Uterus (tissue), 2 donors: ENCODE measurements around the gene EIF3B.

Experiments used
- POLR2A ChIP-seq, 2 donors: fragments of 450-650 bp; IDR thresholded peaks; one replicate each; pipeline ENCODE4 v1.6.1; 2016; ENCODE audit warnings: antibody characterized with exemption in 2 of 2, mild to moderate bottlenecking in 1 of 2, moderate library complexity in 1 of 2
- TF ChIP-seq, protein P1 (sequence below), 4 experiments: fragments of 200-600 bp in 2 of 4; fragments of 450-650 bp in 2 of 4; sonication (generic) in 2 of 4; IDR thresholded peaks; one replicate each; pipeline ENCODE4 v1.5.1; 2016 to 2019; ENCODE audit warnings: antibody characterized with exemption in 4 of 4, mild to moderate bottlenecking in 2 of 4, moderate library complexity in 1 of 4

DNA sequence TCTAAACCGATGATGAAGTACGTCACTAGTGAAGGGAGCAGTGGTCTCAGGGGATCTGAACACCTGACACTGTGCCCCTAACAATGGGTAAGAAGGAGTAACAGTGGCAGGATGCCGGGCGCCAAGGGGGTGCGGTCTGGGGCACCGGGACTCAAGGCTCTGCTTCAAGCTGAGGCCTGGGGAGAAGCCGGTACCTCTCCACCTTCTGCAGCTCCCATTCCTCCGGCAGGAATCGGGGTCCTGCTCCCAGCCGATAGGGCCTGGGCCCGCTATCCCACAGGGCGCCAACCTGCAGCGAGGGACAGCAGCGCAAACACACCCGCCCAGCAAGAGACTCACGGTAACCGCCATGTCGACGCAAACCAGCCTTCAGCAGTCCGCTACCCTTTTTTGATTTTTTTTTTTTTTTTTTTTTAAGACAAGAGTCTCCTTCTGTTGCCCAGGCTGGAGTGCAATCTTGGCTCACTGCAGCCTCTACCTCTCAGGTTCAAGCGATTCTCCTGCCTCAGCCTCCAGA, 40.0 kb downstream of the EIF3B start:
- TF ChIP-seq, protein P1, sequence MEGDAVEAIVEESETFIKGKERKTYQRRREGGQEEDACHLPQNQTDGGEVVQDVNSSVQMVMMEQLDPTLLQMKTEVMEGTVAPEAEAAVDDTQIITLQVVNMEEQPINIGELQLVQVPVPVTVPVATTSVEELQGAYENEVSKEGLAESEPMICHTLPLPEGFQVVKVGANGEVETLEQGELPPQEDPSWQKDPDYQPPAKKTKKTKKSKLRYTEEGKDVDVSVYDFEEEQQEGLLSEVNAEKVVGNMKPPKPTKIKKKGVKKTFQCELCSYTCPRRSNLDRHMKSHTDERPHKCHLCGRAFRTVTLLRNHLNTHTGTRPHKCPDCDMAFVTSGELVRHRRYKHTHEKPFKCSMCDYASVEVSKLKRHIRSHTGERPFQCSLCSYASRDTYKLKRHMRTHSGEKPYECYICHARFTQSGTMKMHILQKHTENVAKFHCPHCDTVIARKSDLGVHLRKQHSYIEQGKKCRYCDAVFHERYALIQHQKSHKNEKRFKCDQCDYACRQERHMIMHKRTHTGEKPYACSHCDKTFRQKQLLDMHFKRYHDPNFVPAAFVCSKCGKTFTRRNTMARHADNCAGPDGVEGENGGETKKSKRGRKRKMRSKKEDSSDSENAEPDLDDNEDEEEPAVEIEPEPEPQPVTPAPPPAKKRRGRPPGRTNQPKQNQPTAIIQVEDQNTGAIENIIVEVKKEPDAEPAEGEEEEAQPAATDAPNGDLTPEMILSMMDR (IDR thresholded peaks at IDR 0.05) = no peak
- no peak for TF ChIP-seq POLR2A (IDR thresholded peaks at IDR 0.05)
